ENCODE measurements around the gene SLC12A7.

The SLC12A7 gene

DNA sequence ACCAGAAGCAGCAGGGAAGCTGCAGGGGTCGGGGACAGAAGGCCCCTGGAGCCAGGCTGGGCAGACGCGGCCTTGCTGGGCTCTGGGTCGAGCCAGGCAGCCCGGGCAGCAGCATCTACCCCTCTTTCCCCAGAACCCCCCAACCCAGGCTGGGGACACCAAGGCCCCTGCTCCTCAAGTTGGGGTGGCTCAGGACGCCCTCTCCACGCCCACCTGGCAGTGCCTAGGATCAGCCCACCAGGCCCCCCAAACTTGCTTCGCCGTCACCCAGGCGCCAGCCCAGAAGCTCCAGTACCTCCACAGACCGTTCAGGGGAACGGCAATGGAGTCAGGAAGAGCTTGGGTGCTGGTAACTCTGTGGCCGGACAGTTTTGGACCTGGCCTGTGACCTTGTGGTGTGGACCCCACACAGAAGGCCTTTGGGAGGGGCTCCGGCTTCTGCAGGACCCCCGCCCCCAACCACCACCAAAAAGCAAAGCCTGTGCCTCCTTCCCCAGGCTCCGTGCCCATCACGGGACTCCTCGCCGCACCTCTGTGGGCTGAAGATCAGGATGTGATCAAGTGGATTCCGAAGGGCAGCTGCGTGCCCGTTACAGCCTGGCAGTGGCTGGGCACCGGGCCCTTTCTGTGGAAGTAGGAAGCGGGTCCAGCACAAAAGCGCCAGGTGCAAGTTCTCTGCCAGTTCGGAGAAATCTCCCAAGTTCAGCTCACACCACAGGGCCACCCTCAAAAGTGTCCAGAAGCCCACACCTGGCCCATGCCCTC is 2.1 kb downstream of the SLC12A7 start:
- peaks cover 100% of the 10 kb centered on the region for H3K27me3 ChIP-seq
- H3K4me1 ChIP-seq (ENCODE audit: control insufficient read depth in 1 of 2, insufficient read depth in 1 of 2, low read depth in 1 of 2, low read length in 1 of 2): peaks cover 0 to 10% of the 10 kb centered on the region in 2 experiments
- H3K9me3 ChIP-seq: no peaks in the 10 kb centered on the region
- no peak overlapping the region for H3K27ac ChIP-seq
- no peaks in the 10 kb centered on the region for H3K36me3 ChIP-seq
- H3K4me3 ChIP-seq (ENCODE audit: low read depth in 1 of 2, low read length in 1 of 2): no peak overlapping the region
- TF ChIP-seq, protein P1, sequence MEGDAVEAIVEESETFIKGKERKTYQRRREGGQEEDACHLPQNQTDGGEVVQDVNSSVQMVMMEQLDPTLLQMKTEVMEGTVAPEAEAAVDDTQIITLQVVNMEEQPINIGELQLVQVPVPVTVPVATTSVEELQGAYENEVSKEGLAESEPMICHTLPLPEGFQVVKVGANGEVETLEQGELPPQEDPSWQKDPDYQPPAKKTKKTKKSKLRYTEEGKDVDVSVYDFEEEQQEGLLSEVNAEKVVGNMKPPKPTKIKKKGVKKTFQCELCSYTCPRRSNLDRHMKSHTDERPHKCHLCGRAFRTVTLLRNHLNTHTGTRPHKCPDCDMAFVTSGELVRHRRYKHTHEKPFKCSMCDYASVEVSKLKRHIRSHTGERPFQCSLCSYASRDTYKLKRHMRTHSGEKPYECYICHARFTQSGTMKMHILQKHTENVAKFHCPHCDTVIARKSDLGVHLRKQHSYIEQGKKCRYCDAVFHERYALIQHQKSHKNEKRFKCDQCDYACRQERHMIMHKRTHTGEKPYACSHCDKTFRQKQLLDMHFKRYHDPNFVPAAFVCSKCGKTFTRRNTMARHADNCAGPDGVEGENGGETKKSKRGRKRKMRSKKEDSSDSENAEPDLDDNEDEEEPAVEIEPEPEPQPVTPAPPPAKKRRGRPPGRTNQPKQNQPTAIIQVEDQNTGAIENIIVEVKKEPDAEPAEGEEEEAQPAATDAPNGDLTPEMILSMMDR (IDR thresholded peaks at IDR 0.05): no peak

GRCh38 chr5:1108865-1109174 is 3.0 kb downstream of the SLC12A7 start:
- Histone ChIP-seq H3K4me3 (ENCODE audit: low read depth in 1 of 2, low read length in 1 of 2) (no peak overlapping the region), H3K4me1 (ENCODE audit: control insufficient read depth in 1 of 2, insufficient read depth in 1 of 2, low read depth in 1 of 2, low read length in 1 of 2) (peaks cover 0 to 10% of the 10 kb centered on the region in 2 experiments), H3K27me3 (peaks cover 100% of the 10 kb centered on the region), H3K27ac (no peak overlapping the region), H3K36me3 (no peaks in the 10 kb centered on the region), H3K9me3 (no peaks in the 10 kb centered on the region)
- TF ChIP-seq, protein P1 (IDR thresholded peaks at IDR 0.05): no peak

GRCh38 chr5:1108023-1108864 is 3.6 kb downstream of the SLC12A7 start:
- Histone ChIP-seq H3K4me1 (ENCODE audit: control insufficient read depth in 1 of 2, insufficient read depth in 1 of 2, low read depth in 1 of 2, low read length in 1 of 2) (peaks cover 0 to 10% of the 10 kb centered on the region in 2 experiments), H3K27ac (no peak overlapping the region), H3K4me3 (ENCODE audit: low read depth in 1 of 2, low read length in 1 of 2) (no peak overlapping the region)

GRCh38 chr5:1107167-1108022 is 4.5 kb downstream of the SLC12A7 start:
- TF ChIP-seq, protein P1 (IDR thresholded peaks at IDR 0.05): no peak
- no peaks in the 10 kb centered on the region for H3K36me3 ChIP-seq
- no peak overlapping the region for H3K27ac ChIP-seq
- H3K4me1 ChIP-seq (ENCODE audit: control insufficient read depth in 1 of 2, insufficient read depth in 1 of 2, low read depth in 1 of 2, low read length in 1 of 2): peaks cover 0 to 10% of the 10 kb centered on the region in 2 experiments
- H3K4me3 ChIP-seq (ENCODE audit: low read depth in 1 of 2, low read length in 1 of 2): no peak overlapping the region
- H3K9me3 ChIP-seq: no peaks in the 10 kb centered on the region
- peaks cover 100% of the 10 kb centered on the region for H3K27me3 ChIP-seq

More at GRCh38 chr5:1108023-1108864, 3.6 kb downstream of the SLC12A7 start:
- TF ChIP-seq, protein P1 (IDR thresholded peaks at IDR 0.05): no peak
- no peaks in the 10 kb centered on the region for H3K36me3 ChIP-seq
- no peaks in the 10 kb centered on the region for H3K9me3 ChIP-seq
- peaks cover 100% of the 10 kb centered on the region for H3K27me3 ChIP-seq

- Histone ChIP-seq H3K36me3 (no peaks in the 10 kb centered on the region), H3K27ac (no peak overlapping the region), H3K27me3 (peaks cover 100% of the 10 kb centered on the region), H3K4me3 (ENCODE audit: low read depth in 1 of 2, low read length in 1 of 2) (no peak overlapping the region), H3K9me3 (no peaks in the 10 kb centered on the region), H3K4me1 (ENCODE audit: control insufficient read depth in 1 of 2, insufficient read depth in 1 of 2, low read depth in 1 of 2, low read length in 1 of 2) (peaks cover 0 to 5% of the 10 kb centered on the region in 2 experiments)
- TF ChIP-seq, protein P1 (IDR thresholded peaks at IDR 0.05): no peak
These were observed 5.3 kb downstream of the SLC12A7 start for GRCh38 chr5:1106385-1107166.
